ENCODE data around the gene SP4. TPM values are rescaled to one million over a fixed set of nuclear protein-coding genes. Genes with fewer than 3 reads are reported as not detected.
"Not testable (repeated sequence)": the region's sequence is repeated elsewhere in the genome, so short reads cannot be mapped to it uniquely, and the experiment has no call there.

The SP4 gene
- total RNA-seq, 1 donor from 2014 or later, result 8.6 TPM

DNA sequence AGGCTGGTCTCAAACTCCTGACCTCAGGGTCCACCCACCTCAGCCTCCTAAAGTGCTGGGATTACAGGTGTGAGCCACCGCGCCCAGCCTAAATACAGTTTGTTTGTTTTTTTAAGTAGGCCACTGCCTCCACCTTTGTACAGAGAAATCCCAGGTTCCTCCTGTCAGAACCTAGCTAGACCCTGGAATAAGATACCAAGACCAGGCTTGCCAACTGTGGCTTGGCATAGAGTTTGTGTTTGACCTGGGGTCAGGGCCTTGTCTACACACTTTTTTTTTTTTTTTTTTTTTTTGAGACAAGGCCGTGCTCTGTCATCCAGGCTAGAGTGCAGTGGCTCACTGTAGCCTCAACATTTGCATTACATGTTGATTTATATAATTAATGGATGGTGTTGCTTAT lies 80.7 kb downstream of the SP4 start:
- no peaks in the 10 kb centered on the region for H3K4me1 ChIP-seq
- no peaks in the 10 kb centered on the region for H3K9me3 ChIP-seq
- H3K4me3 ChIP-seq, result no peak overlapping the region
- no peaks in the 10 kb centered on the region for H3K27me3 ChIP-seq
- H3K27ac ChIP-seq, result no peak overlapping the region
- H3K36me3 ChIP-seq, result no peaks in the 10 kb centered on the region
- TF ChIP-seq POLR2A (IDR thresholded peaks at IDR 0.05) (no peak), POLR2AphosphoS5 (IDR thresholded peaks at IDR 0.05; ENCODE audit: insufficient read depth in 1 of 2, low read depth in 1 of 2) (no peak)
- TF ChIP-seq, protein P1, sequence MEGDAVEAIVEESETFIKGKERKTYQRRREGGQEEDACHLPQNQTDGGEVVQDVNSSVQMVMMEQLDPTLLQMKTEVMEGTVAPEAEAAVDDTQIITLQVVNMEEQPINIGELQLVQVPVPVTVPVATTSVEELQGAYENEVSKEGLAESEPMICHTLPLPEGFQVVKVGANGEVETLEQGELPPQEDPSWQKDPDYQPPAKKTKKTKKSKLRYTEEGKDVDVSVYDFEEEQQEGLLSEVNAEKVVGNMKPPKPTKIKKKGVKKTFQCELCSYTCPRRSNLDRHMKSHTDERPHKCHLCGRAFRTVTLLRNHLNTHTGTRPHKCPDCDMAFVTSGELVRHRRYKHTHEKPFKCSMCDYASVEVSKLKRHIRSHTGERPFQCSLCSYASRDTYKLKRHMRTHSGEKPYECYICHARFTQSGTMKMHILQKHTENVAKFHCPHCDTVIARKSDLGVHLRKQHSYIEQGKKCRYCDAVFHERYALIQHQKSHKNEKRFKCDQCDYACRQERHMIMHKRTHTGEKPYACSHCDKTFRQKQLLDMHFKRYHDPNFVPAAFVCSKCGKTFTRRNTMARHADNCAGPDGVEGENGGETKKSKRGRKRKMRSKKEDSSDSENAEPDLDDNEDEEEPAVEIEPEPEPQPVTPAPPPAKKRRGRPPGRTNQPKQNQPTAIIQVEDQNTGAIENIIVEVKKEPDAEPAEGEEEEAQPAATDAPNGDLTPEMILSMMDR (IDR thresholded peaks at IDR 0.05), result no peak
- intact Hi-C loops (cut with DNase I), result no loop called here
- no peak for DNase-seq (ENCODE audit: extremely low spot score in 2 of 2)

DNA sequence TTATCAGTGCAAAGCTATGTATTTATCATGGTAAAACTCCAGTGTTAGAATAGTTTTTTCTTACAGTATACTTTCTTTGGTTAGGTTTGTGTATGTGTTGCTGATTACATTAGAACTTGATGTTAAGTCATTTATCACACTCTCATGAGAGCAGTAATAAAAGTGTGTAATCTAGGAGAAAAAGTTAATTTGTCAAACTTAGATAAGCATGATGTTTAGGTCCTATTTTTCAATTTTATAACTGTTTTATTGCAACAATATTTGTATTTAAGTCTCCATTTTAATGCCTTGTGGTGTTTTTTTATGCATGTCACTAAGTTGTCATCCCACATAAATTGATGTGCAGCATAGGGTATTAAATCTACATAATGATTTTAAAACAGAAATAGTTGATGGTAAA lies 86.2 kb downstream of the SP4 start:
- no peak overlapping the region for H3K4me3 ChIP-seq
- no peaks in the 10 kb centered on the region for H3K27me3 ChIP-seq
- H3K4me1 ChIP-seq, result no peaks in the 10 kb centered on the region
- no peaks in the 10 kb centered on the region for H3K9me3 ChIP-seq
- no peak overlapping the region for H3K27ac ChIP-seq
- no peak for DNase-seq (ENCODE audit: extremely low spot score in 2 of 2)
- TF ChIP-seq, protein P1 (IDR thresholded peaks at IDR 0.05), result no peak
- TF ChIP-seq POLR2A (IDR thresholded peaks at IDR 0.05) (no peak), POLR2AphosphoS5 (IDR thresholded peaks at IDR 0.05; ENCODE audit: insufficient read depth in 1 of 2, low read depth in 1 of 2) (no peak)
- no peaks in the 10 kb centered on the region for H3K36me3 ChIP-seq
- intact Hi-C loops (cut with DNase I), result no loop called here

DNA sequence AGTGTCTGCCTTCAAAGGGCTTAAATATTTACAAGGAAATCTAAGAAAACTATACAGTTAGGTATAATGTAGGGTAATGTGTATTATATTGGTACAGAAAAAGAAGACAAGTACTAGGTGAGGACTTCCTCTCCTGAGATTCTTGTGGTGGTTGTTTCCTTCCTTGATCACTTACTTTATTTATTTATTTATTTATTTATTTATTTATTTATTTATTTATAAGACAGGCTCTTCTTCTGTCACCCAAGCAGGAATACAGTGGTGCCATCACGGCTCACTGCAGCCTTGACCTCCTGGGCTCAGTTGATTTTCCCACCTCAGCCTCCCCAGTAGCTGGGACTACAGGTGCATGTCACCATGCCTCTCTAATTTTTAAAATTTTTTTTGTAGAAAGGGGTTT lies 96.8 kb downstream of the SP4 start:
- no peak for DNase-seq (ENCODE audit: extremely low spot score in 2 of 2)
- intact Hi-C loops (cut with DNase I), result no loop called here

DNA sequence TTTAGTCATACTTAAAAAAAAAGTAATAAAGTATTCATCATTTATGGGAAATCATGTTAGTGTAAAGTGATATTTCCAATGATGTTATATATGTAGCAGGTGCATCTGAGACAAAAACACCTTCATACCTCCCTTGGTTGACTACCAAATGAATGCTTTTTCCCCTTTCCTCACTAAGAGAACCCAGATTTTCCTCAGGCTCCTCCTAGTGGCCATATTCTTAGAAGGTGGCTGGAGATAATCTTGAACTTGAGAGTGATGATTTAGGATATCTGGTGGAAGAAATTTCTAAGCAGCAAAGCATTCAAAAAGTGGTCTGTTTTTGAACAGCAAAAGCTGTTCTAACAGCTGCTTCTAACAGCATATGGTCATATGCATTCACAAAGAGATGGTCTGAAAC lies 98.1 kb downstream of the SP4 start:
- H3K4me3 ChIP-seq, result no peak overlapping the region
- no peaks in the 10 kb centered on the region for H3K4me1 ChIP-seq
- H3K36me3 ChIP-seq, result no peaks in the 10 kb centered on the region
- H3K9me3 ChIP-seq, result no peaks in the 10 kb centered on the region
- H3K27me3 ChIP-seq, result no peaks in the 10 kb centered on the region
- TF ChIP-seq POLR2A (IDR thresholded peaks at IDR 0.05) (no peak), POLR2AphosphoS5 (IDR thresholded peaks at IDR 0.05; ENCODE audit: insufficient read depth in 1 of 2, low read depth in 1 of 2) (no peak)
- TF ChIP-seq, protein P1 (IDR thresholded peaks at IDR 0.05), result no peak
- intact Hi-C loops (cut with DNase I), result no loop called here
- no peak overlapping the region for H3K27ac ChIP-seq
- DNase-seq (ENCODE audit: extremely low spot score in 2 of 2), result no peak

More for the DNA sequence above, 96.8 kb downstream of the SP4 start:
- TF ChIP-seq, protein P1 (IDR thresholded peaks at IDR 0.05), result no peak
- TF ChIP-seq POLR2AphosphoS5 (IDR thresholded peaks at IDR 0.05; ENCODE audit: insufficient read depth in 1 of 2, low read depth in 1 of 2) (no peak), POLR2A (IDR thresholded peaks at IDR 0.05) (no peak)
- no peaks in the 10 kb centered on the region for H3K4me1 ChIP-seq
- H3K36me3 ChIP-seq, result no peaks in the 10 kb centered on the region
- no peaks in the 10 kb centered on the region for H3K9me3 ChIP-seq
- no peak overlapping the region for H3K4me3 ChIP-seq
- H3K27me3 ChIP-seq, result no peaks in the 10 kb centered on the region
- H3K27ac ChIP-seq, result no peak overlapping the region

DNA sequence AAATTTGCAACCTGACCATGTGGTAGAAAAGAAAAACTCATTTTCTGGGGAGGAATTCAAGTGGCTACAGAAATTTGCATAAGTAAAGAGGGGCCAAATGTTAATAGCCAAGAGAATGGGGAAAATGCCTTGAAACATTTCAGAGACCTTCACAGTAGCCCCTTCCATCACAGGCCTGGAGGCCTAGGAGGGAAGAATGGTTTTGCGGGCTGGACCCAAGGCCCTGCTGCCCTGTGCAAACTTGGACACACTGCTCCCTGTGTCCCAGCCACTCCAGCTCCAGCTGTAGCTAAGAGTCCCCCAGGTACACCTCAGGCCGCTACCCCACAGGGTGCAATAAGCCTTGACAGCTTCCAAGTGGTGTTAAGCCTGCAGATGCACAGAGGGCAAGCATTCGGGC lies 98.6 kb downstream of the SP4 start:
- no peaks in the 10 kb centered on the region for H3K27me3 ChIP-seq
- intact Hi-C loops (cut with DNase I), result no loop called here
- H3K27ac ChIP-seq, result no peak overlapping the region
- H3K4me3 ChIP-seq, result no peak overlapping the region
- H3K36me3 ChIP-seq, result no peaks in the 10 kb centered on the region
- no peak for DNase-seq (ENCODE audit: extremely low spot score in 2 of 2)
- no peak for TF ChIP-seq POLR2A (IDR thresholded peaks at IDR 0.05)
- TF ChIP-seq, protein P1 (IDR thresholded peaks at IDR 0.05), result no peak
- TF ChIP-seq POLR2AphosphoS5 (IDR thresholded peaks at IDR 0.05; ENCODE audit: insufficient read depth in 1 of 2, low read depth in 1 of 2), result no peak
- no peaks in the 10 kb centered on the region for H3K4me1 ChIP-seq
- H3K9me3 ChIP-seq, result no peaks in the 10 kb centered on the region

DNA sequence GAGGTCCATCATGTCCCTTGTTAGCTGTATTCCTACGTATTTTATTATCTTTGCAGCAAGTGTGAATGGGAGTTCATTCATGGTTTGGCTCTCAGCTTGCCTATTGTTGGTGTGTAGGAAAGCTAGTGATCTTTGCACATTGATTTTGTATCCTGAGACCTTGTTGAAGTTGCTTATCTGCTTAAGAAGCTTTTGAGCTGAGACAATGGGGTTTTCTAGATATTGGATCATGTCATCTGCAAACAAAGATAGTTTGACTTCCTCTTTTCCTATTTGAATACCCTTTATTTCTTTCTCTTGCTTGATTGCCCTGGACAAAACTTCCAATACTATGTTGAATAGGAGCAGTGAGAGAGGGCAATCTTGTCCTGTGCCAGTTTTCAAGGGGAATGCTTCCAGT lies 104.6 kb downstream of the SP4 start:
- intact Hi-C loops (cut with DNase I); H3K27ac ChIP-seq: not testable (repeated sequence)

DNA sequence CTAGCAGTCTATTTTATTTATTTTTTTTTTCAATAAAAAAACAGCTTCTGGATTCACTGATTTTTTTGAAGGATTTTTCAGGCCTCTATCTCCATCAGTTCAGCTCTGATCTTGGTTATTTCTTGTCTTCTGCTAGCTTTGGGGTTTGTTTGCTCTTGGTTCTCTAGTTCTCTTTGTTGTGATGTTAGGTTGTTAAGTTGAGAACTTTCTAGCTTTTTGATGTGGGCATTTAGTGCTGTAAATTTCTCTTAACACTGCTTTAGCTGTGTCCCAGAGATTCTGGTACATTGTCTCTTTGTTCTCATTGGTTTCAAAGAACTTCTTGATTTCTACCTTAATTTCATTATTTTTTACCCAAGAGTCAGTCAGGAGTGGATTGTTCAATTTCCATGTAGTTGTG lies 105.8 kb downstream of the SP4 start:
- H3K4me3 ChIP-seq; H3K9me3 ChIP-seq; intact Hi-C loops (cut with DNase I); DNase-seq (ENCODE audit: extremely low spot score in 2 of 2); H3K27ac ChIP-seq; H3K27me3 ChIP-seq; H3K36me3 ChIP-seq; H3K4me1 ChIP-seq: not testable (repeated sequence)

More for the DNA sequence above, 104.6 kb downstream of the SP4 start:
- H3K4me3 ChIP-seq; H3K4me1 ChIP-seq; H3K9me3 ChIP-seq; DNase-seq (ENCODE audit: extremely low spot score in 2 of 2); H3K27me3 ChIP-seq; H3K36me3 ChIP-seq: not testable (repeated sequence)

DNA sequence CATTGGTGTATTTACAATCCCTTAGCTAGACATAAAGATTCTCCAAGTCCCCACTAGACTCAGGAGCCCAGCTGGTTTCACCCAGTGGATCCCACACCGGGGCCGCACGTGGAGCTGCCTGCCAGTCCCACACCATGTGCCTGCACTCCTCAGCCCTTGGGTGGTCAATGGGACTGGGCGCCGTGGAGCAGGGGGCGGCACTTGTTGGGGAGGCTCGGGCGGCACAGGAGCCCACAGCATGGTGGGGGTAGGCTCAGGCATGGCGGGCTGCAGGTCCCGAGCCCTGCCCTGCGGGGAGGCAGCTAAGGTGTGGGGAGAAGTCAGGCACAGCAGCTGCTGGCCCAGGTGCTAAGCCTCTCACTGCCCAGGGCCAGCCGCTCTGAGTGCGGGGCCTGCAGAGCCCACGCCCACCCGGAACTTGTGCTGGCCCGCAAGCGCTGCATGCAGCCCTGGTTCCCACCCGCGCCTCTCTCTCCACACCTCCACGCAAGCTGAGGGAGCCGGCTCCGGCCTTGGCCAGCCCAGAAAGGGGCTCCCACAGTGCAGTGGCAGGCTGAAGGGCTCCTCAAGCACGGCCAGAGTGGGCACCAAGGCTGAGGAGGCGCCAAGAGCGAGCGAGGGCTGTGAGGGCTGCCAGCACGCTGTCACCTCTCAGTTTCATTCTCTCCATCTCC lies 108.7 kb downstream of the SP4 start:
- H3K9me3 ChIP-seq; H3K36me3 ChIP-seq; H3K4me3 ChIP-seq; H3K4me1 ChIP-seq; DNase-seq (ENCODE audit: extremely low spot score in 2 of 2); intact Hi-C loops (cut with DNase I); H3K27me3 ChIP-seq; H3K27ac ChIP-seq: not testable (repeated sequence)
